GM12878 (cell line): ENCODE data around the gene ASH1L. TPM values are rescaled to one million over a fixed set of nuclear protein-coding genes. Genes with fewer than 3 reads are reported as not detected.

Experiments used
- ATAC-seq: fragments of 200-7000 bp; cut with Tn5 transposase; 3 replicates; pipeline ENCODE4 v1.9.1; 2020; ENCODE audit warnings: mild to moderate bottlenecking, moderate library complexity
- BruUV-seq: library from RNA; stranded (reverse); fragments of 400-500 nt; replicated peaks from 2 replicates; lab custom pipeline; 2021; lab: Mats Ljungman, UMichigan
- CTCF ChIA-PET: fragments of 300-600 bp; sonication (Branson Sonifier 250); formaldehyde crosslinking; extraction: SDS; loops from one replicate; lab custom pipeline; 2021; ENCODE audit warnings: inconsistent platforms; lab: Yijun Ruan, JAX
- POLR2A ChIA-PET: fragments of 350-600 bp; formaldehyde crosslinking; extraction: SDS; loops from one replicate; lab custom pipeline; 2021; ENCODE audit warnings: inconsistent platforms; lab: Charles Lee
- RAD21 ChIA-PET: fragments of 300-600 bp; sonication (Branson Sonifier 250); formaldehyde crosslinking; loops from one replicate; lab custom pipeline; 2023; ENCODE audit warnings: antibody characterized with exemption; ENCODE audit not compliant: unreplicated experiment; lab: Charles Lee
- SMC1A ChIA-PET: fragments of 300-600 bp; sonication (Branson Sonifier 250); formaldehyde crosslinking; loops from one replicate; lab custom pipeline; 2023; ENCODE audit not compliant: unreplicated experiment, uncharacterized antibody; lab: Charles Lee
- DNase-seq: peaks from one replicate; pipeline ENCODE4 v3.0.0-alpha.2; 2011; ENCODE audit warnings: low read depth, low spot score
- FAIRE-seq: peaks from 3 replicates; lab custom pipeline; 2011; peaks lifted over from hg19 to GRCh38; lab: Jason Lieb, UNC
- H2AFZ ChIP-seq: 2 replicates; pipeline ENCODE4 v1.6.0; 2011; ENCODE audit warnings: low read depth, low read length, control low read depth; ENCODE audit not compliant: control insufficient read depth
- H3K27ac ChIP-seq: 2 replicates; pipeline ENCODE4 v1.5.1; 2011; ENCODE audit warnings: control low read depth; ENCODE audit not compliant: control insufficient read depth, insufficient read depth
- H3K27me3 ChIP-seq, 2 experiments: replicated peaks in 1 of 2; 2 replicates each; pipeline versions ENCODE4 v1.6.0 to v1.6.1; 2011; ENCODE audit warnings: low read length in 1 of 2; ENCODE audit not compliant: control insufficient read depth in 2 of 2, insufficient read depth in 2 of 2
- H3K36me3 ChIP-seq, 2 experiments: 2 replicates each; pipeline ENCODE4 v1.5.1; 2011; ENCODE audit warnings: low read length in 1 of 2; ENCODE audit not compliant: control insufficient read depth in 2 of 2, insufficient read depth in 2 of 2
- H3K4me1 ChIP-seq: 2 replicates; pipeline ENCODE4 v1.6.1; 2011; ENCODE audit warnings: mild to moderate bottlenecking, low read length, moderate library complexity, mixed read lengths; ENCODE audit not compliant: control insufficient read depth, insufficient read depth
- H3K4me2 ChIP-seq: 2 replicates; pipeline ENCODE4 v1.6.0; 2011; ENCODE audit warnings: control low read depth; ENCODE audit not compliant: control insufficient read depth, insufficient read depth
- H3K4me3 ChIP-seq: fragments of 200-600 bp; sonication (generic); 2 replicates; pipeline ENCODE4 v1.5.1; 2016
- H3K79me2 ChIP-seq: 2 replicates; pipeline ENCODE4 v1.6.0; 2011; ENCODE audit warnings: low read length; ENCODE audit not compliant: control insufficient read depth, insufficient read depth
- H3K9ac ChIP-seq: 2 replicates; pipeline ENCODE4 v1.8.0; 2011; ENCODE audit warnings: low read length, control low read depth, mixed read lengths; ENCODE audit not compliant: control insufficient read depth, insufficient read depth
- H3K9me3 ChIP-seq: replicated peaks from 3 replicates; pipeline ENCODE4 v1.5.1; 2011; ENCODE audit warnings: mild to moderate bottlenecking, low read length; ENCODE audit not compliant: control insufficient read depth, insufficient read depth
- H4K20me1 ChIP-seq: 2 replicates; pipeline ENCODE4 v1.6.0; 2011; ENCODE audit not compliant: control insufficient read depth, insufficient read depth
- ATF2 ChIP-seq: IDR thresholded peaks from 2 replicates; pipeline ENCODE4 v1.6.1; 2012; ENCODE audit warnings: low read length, inconsistent platforms
- BACH1 ChIP-seq: fragments of 450-650 bp; IDR thresholded peaks from 2 replicates; pipeline ENCODE4 v1.6.1; 2017; ENCODE audit warnings: mild to moderate bottlenecking, borderline replicate concordance
- CREB1 ChIP-seq: IDR thresholded peaks from 2 replicates; pipeline ENCODE4 v1.6.1; 2012; ENCODE audit warnings: low read depth, mild to moderate bottlenecking, inconsistent platforms
- FOS ChIP-seq: IDR thresholded peaks from 3 replicates; pipeline ENCODE4 v1.6.1; 2011; ENCODE audit warnings: borderline replicate concordance; ENCODE audit not compliant: insufficient read length; ENCODE audit errors: extremely low read depth
- MYC ChIP-seq: IDR thresholded peaks from 2 replicates; pipeline ENCODE4 v1.6.1; 2011; ENCODE audit warnings: mild to moderate bottlenecking, low read length, moderate library complexity, inconsistent platforms; ENCODE audit not compliant: insufficient read depth, insufficient replicate concordance, insufficient read length, severe bottlenecking
- NR2C2 ChIP-seq: IDR thresholded peaks from 2 replicates; pipeline ENCODE4 v1.6.1; 2011; ENCODE audit warnings: borderline replicate concordance, low read depth; ENCODE audit not compliant: control insufficient read depth, insufficient read length
- PBX3 ChIP-seq: IDR thresholded peaks from 2 replicates; pipeline ENCODE4 v1.6.1; 2011; ENCODE audit warnings: mild to moderate bottlenecking, low read depth, low read length, moderate library complexity; ENCODE audit not compliant: insufficient replicate concordance
- PML ChIP-seq: IDR thresholded peaks from 2 replicates; pipeline ENCODE4 v1.6.1; 2012; ENCODE audit warnings: low read length, inconsistent platforms
- RB1 ChIP-seq: fragments of 450-650 bp; formaldehyde crosslinking; IDR thresholded peaks from 2 replicates; pipeline ENCODE4 v1.6.1; 2017; ENCODE audit warnings: mild to moderate bottlenecking, borderline replicate concordance
- RELA ChIP-seq: fragments of 450-650 bp; IDR thresholded peaks from 2 replicates; pipeline ENCODE4 v1.8.0; 2014; ENCODE audit warnings: borderline replicate concordance; ENCODE audit not compliant: partially characterized antibody
- RUNX3 ChIP-seq: IDR thresholded peaks from 2 replicates; pipeline ENCODE4 v1.6.1; 2012; ENCODE audit warnings: low read length, inconsistent platforms
- SMAD1 ChIP-seq: fragments of 450-650 bp; IDR thresholded peaks from 2 replicates; pipeline ENCODE4 v1.6.1; 2018; ENCODE audit warnings: mild to moderate bottlenecking, low read depth; ENCODE audit not compliant: partially characterized antibody
- SUZ12 ChIP-seq: fragments of 200-600 bp; sonication (generic); IDR thresholded peaks from one replicate; pipeline ENCODE4 v1.6.1; 2018; ENCODE audit warnings: antibody characterized with exemption, mild to moderate bottlenecking; ENCODE audit not compliant: unreplicated experiment
- TCF7 ChIP-seq: IDR thresholded peaks from 2 replicates; pipeline ENCODE4 v1.6.1; 2014; ENCODE audit warnings: antibody characterized with exemption, borderline replicate concordance
- WGBS: methylation state at CpG from one replicate; pipeline ENCODE4 v1.1.6; 2016; ENCODE audit warnings: low lambda C conversion rate; ENCODE audit not compliant: insufficient replicate concordance, insufficient coverage; ENCODE audit errors: missing lambda C conversion rate; 5-methylcytosine and 5-hydroxymethylcytosine counted together
- in situ Hi-C: fragments of 300-500 bp; cut with MboI; formaldehyde crosslinking; loops from 9 replicates; pipeline ENCODE4 v1.14.3; 2018; ENCODE audit warnings: mixed read lengths
- intact Hi-C: fragments of 100-400 bp; cut with micrococcal nuclease; formaldehyde crosslinking; loops from one replicate; pipeline ENCODE4 v1.14.2; 2022; ENCODE audit not compliant: unreplicated experiment
- polyA plus RNA-seq, 11 experiments: library from polyadenylated mRNA; depleted of rRNA in 4 of 11; unstranded in 6 of 11; stranded (reverse) in 5 of 11; fragments of >200 nt; fragmentation: Nextera tagmentation in 4 of 11; fragmentation: Illumina TruSeq in 1 of 11; extraction: Ambion mirVana in 4 of 11; extraction: Trizol in 1 of 11; gene quantifications; 1 replicate in 1 of 11; 2 replicates in 10 of 11; pipeline versions ENCODE4 v1.2.1 to v1.2.3, GENCODE V29; 2011 to 2016; ENCODE audit warnings: inconsistent platforms in 2 of 11, missing spikeins in 2 of 11, low read depth in 1 of 11
- total RNA-seq, 4 experiments: library from RNA; depleted of rRNA in 3 of 4; stranded (reverse); fragments of >200 nt in 3 of 4; fragmentation: Illumina TruSeq in 1 of 4; extraction: Trizol in 1 of 4; gene quantifications; 2 replicates each; pipeline versions ENCODE4 v1.2.1 to v1.2.3, GENCODE V29; 2013 to 2021

Gene ASH1L
- total and polyA plus RNA-seq, 10 of the 15 experiments (the other 5 are each of a cell fraction or from before 2014, with no cell fraction given) = 1.7 to 23.9 (median 16.6) TPM

GRCh38 chr1:155300553-155301329, 261.9 kb downstream of the ASH1L start:
- Histone ChIP-seq H3K4me1 (peaks cover 3% of the 10 kb centered on the region; the same call in 1 of the 2 replicates), H3K36me3 (no peaks in the 10 kb centered on the region), H3K27ac (no peak overlapping the region), H3K4me3 (no peak overlapping the region), H3K9ac (no peak overlapping the region), H4K20me1 (no peaks in the 10 kb centered on the region), H2AFZ (no peak overlapping the region), H3K4me2 (no peak overlapping the region), H3K9me3 (no peaks in the 10 kb centered on the region), H3K27me3 (no peaks in the 10 kb centered on the region), H3K79me2 (no peaks in the 10 kb centered on the region)
- no TSS peak for BruUV-seq
- in situ Hi-C loops (no loop called here), intact Hi-C loops (no loop called here)
- ChIA-PET RAD21 (interaction anchor here (0.8 kb wide), 1 partner anchor 49 kb away, joined by 3 read pairs; no protein-coding TSS in a partner anchor), CTCF (interaction anchor here (1.2 to 2.3 kb wide), 2 partner anchors 48 to 50 kb away, joined by 3 to 9 read pairs; no protein-coding TSS in a partner anchor), POLR2A (interaction anchor here (0.6 to 1.5 kb wide), 3 partner anchors 11 to 61 kb away, joined by 3 to 5 read pairs (median 4); no protein-coding TSS in a partner anchor), SMC1A (interaction anchor here (1.4 kb wide), 1 partner anchor 22 kb away, joined by 3 read pairs; no protein-coding TSS in a partner anchor)
- FAIRE-seq (no peak), DNase-seq (no peak), ATAC-seq (no peak)
- TF ChIP-seq FOS = no peak
- no peak for TF ChIP-seq RELA
- TF ChIP-seq MYC = no peak
- no peak for TF ChIP-seq PML
- WGBS = 50% methylated on average over 9 of the region's 9 CpGs

- Histone ChIP-seq H3K9me3 (no peaks in the 10 kb centered on the region), H3K79me2 (no peaks in the 10 kb centered on the region), H3K4me1 (peaks cover 3% of the 10 kb centered on the region; the same call in 1 of the 2 replicates), H3K27me3 (no peaks in the 10 kb centered on the region; a peak in 1 of 4 replicates), H4K20me1 (no peaks in the 10 kb centered on the region), H3K27ac (no peak overlapping the region), H2AFZ (no peak overlapping the region), H3K4me2 (no peak overlapping the region), H3K9ac (no peak overlapping the region), H3K36me3 (no peaks in the 10 kb centered on the region), H3K4me3 (no peak overlapping the region)
- DNase-seq (no peak), FAIRE-seq (no peak), ATAC-seq (no peak)
- WGBS = 81% methylated on average over 8 of the region's 8 CpGs
- no TSS peak for BruUV-seq
- intact Hi-C loops = no loop called here
- ChIA-PET CTCF (interaction anchor here (1.2 to 2.3 kb wide), 2 partner anchors 47 to 49 kb away, joined by 3 to 9 read pairs; no protein-coding TSS in a partner anchor), RAD21 (no interaction called here), SMC1A (no interaction called here), POLR2A (interaction anchor here (0.6 to 1.5 kb wide), 3 partner anchors 10 to 61 kb away, joined by 3 to 5 read pairs (median 4); no protein-coding TSS in a partner anchor)
- in situ Hi-C loops = no loop called here
- no peak for TF ChIP-seq SUZ12
- no peak for TF ChIP-seq TCF7
- no peak for TF ChIP-seq NR2C2
- TF ChIP-seq CREB1 = no peak
- no peak for TF ChIP-seq PBX3
- TF ChIP-seq RUNX3 = no peak
- no peak for TF ChIP-seq RB1
- no peak for TF ChIP-seq BACH1
- TF ChIP-seq ATF2 = no peak
- TF ChIP-seq SMAD1 = no peak
Observed at GRCh38 chr1:155300024-155300423, 262.6 kb downstream of the ASH1L start.
